Measurements from ENCODE around the gene ENDOG. TPM values are rescaled to one million over a fixed set of nuclear protein-coding genes. Genes with fewer than 3 reads are reported as not detected.
"Not testable (repeated sequence)": the region's sequence is repeated elsewhere in the genome, so short reads cannot be mapped to it uniquely, and the experiment has no call there.

ENDOG gene
- total RNA-seq, 2 experiments from 2014 or later: 23.9 to 24.7 TPM

GRCh38 chr9:128835246-128836210 lies 17.2 kb downstream of the ENDOG start:
- peaks cover 4% of the 10 kb centered on the region for H3K36me3 Mint-ChIP-seq (ENCODE audit: low read depth)
- no peak for ATAC-seq
- ChIA-PET CTCF (interaction anchor here (0.6 to 1.1 kb wide), 2 partner anchors 17 to 93 kb away, joined by 3 read pairs; partner anchors contain the start of gene ENDOG), POLR2A (no interaction called here)
- no peaks in the 10 kb centered on the region for H3K9me3 Mint-ChIP-seq (ENCODE audit: insufficient read depth)
- no peak for DNase-seq
- no peaks in the 10 kb centered on the region for H3K4me1 Mint-ChIP-seq (ENCODE audit: low read depth)
- no peak overlapping the region for H3K4me3 Mint-ChIP-seq
- no peak overlapping the region for H3K27ac Mint-ChIP-seq
- H3K27me3 Mint-ChIP-seq (ENCODE audit: low read depth): no peaks in the 10 kb centered on the region

GRCh38 chr9:128836509-128837145 lies 18.3 kb downstream of the ENDOG start:
- H3K4me1 Mint-ChIP-seq (ENCODE audit: low read depth): no peaks in the 10 kb centered on the region
- no peak for ATAC-seq

GRCh38 chr9:128838338-128838737 lies 20.0 kb downstream of the ENDOG start:
- Mint-ChIP-seq H3K4me1 (ENCODE audit: low read depth) (peaks cover 3% of the 10 kb centered on the region), H3K9me3 (ENCODE audit: insufficient read depth) (no peaks in the 10 kb centered on the region), H3K4me3 (no peak overlapping the region), H3K27me3 (ENCODE audit: low read depth) (no peaks in the 10 kb centered on the region), H3K36me3 (ENCODE audit: low read depth) (peaks cover 1% of the 10 kb centered on the region), H3K27ac (no peak overlapping the region)
- POLR2A ChIA-PET: no interaction called here
- ATAC-seq (no peak), DNase-seq (no peak)
- CTCF ChIA-PET: interaction anchor here (0.7 to 1.9 kb wide), 3 partner anchors 9 to 89 kb away, joined by 3 to 5 read pairs (median 3); partner anchors contain the start of genes ENDOG and SPOUT1

More at GRCh38 chr9:128836509-128837145, 18.3 kb downstream of the ENDOG start:
- peaks cover 4% of the 10 kb centered on the region for H3K36me3 Mint-ChIP-seq (ENCODE audit: low read depth)
- no peak overlapping the region for H3K4me3 Mint-ChIP-seq
- H3K27ac Mint-ChIP-seq: no peak overlapping the region
- ChIA-PET CTCF (no interaction called here), POLR2A (interaction anchor here (1.0 kb wide), 1 partner anchor 111 kb away, joined by 3 read pairs; the partner anchor contains the start of genes DOLK and NUP188)
- H3K27me3 Mint-ChIP-seq (ENCODE audit: low read depth): no peaks in the 10 kb centered on the region
- no peak for DNase-seq
- no peaks in the 10 kb centered on the region for H3K9me3 Mint-ChIP-seq (ENCODE audit: insufficient read depth)

GRCh38 chr9:128840524-128840923 lies 22.2 kb downstream of the ENDOG start:
- no peak for ATAC-seq
- no peak overlapping the region for H3K27ac Mint-ChIP-seq
- ChIA-PET CTCF (no interaction called here), POLR2A (no interaction called here)
- peaks cover 1% of the 10 kb centered on the region for H3K36me3 Mint-ChIP-seq (ENCODE audit: low read depth)
- H3K27me3 Mint-ChIP-seq (ENCODE audit: low read depth): no peaks in the 10 kb centered on the region
- peaks cover 3% of the 10 kb centered on the region for H3K4me1 Mint-ChIP-seq (ENCODE audit: low read depth)
- no peak overlapping the region for H3K4me3 Mint-ChIP-seq
- no peak for DNase-seq
- H3K9me3 Mint-ChIP-seq (ENCODE audit: insufficient read depth): no peaks in the 10 kb centered on the region

GRCh38 chr9:128841694-128842492 lies 23.6 kb downstream of the ENDOG start:
- Mint-ChIP-seq H3K27me3 (ENCODE audit: low read depth) (no peaks in the 10 kb centered on the region), H3K9me3 (ENCODE audit: insufficient read depth) (no peaks in the 10 kb centered on the region), H3K36me3 (ENCODE audit: low read depth) (peaks cover 1% of the 10 kb centered on the region), H3K4me1 (ENCODE audit: low read depth) (peaks cover 3% of the 10 kb centered on the region), H3K27ac (no peak overlapping the region), H3K4me3 (no peak overlapping the region)
- CTCF ChIA-PET: no interaction called here
- POLR2A ChIA-PET: no interaction called here
- ATAC-seq (no peak), DNase-seq (no peak)

- CTCF ChIA-PET: not testable (repeated sequence)
- POLR2A ChIA-PET: interaction anchor here (0.5 to 0.6 kb wide), 2 partner anchors 88 to 947 kb away, joined by 3 read pairs; no protein-coding TSS in a partner anchor
These were observed 24.9 kb downstream of the ENDOG start for GRCh38 chr9:128843171-128843570.

GRCh38 chr9:128845186-128845931 lies 27.1 kb downstream of the ENDOG start:
- POLR2A ChIA-PET: no interaction called here
- no peak overlapping the region for H3K4me3 Mint-ChIP-seq
- no peaks in the 10 kb centered on the region for H3K27me3 Mint-ChIP-seq (ENCODE audit: low read depth)
- peaks cover 3% of the 10 kb centered on the region for H3K4me1 Mint-ChIP-seq (ENCODE audit: low read depth)
- no peaks in the 10 kb centered on the region for H3K9me3 Mint-ChIP-seq (ENCODE audit: insufficient read depth)
- no peak overlapping the region for H3K27ac Mint-ChIP-seq
- H3K36me3 Mint-ChIP-seq (ENCODE audit: low read depth): peaks cover 5% of the 10 kb centered on the region
- DNase-seq: no peak
- CTCF ChIA-PET: interaction anchor here (0.7 to 1.9 kb wide), 4 partner anchors 17 to 83 kb away, joined by 3 to 5 read pairs (median 3); partner anchors contain the start of gene ENDOG
- ATAC-seq: no peak

More at GRCh38 chr9:128843171-128843570, 24.9 kb downstream of the ENDOG start:
- H3K9me3 Mint-ChIP-seq (ENCODE audit: insufficient read depth); DNase-seq; H3K4me1 Mint-ChIP-seq (ENCODE audit: low read depth); ATAC-seq; H3K4me3 Mint-ChIP-seq; H3K27me3 Mint-ChIP-seq (ENCODE audit: low read depth); H3K27ac Mint-ChIP-seq; H3K36me3 Mint-ChIP-seq (ENCODE audit: low read depth): not testable (repeated sequence)

- H3K4me3 Mint-ChIP-seq: no peak overlapping the region
- ChIA-PET CTCF (interaction anchor here (1.5 to 1.8 kb wide), 2 partner anchors 29 to 83 kb away, joined by 3 to 5 read pairs; partner anchors contain the start of gene ENDOG), POLR2A (no interaction called here)
- peaks cover 3% of the 10 kb centered on the region for H3K4me1 Mint-ChIP-seq (ENCODE audit: low read depth)
- no peak for ATAC-seq
- no peak for DNase-seq
- no peaks in the 10 kb centered on the region for H3K27me3 Mint-ChIP-seq (ENCODE audit: low read depth)
- H3K9me3 Mint-ChIP-seq (ENCODE audit: insufficient read depth): peaks cover 9% of the 10 kb centered on the region
- H3K27ac Mint-ChIP-seq: no peak overlapping the region
- peaks cover 17% of the 10 kb centered on the region for H3K36me3 Mint-ChIP-seq (ENCODE audit: low read depth)
These were observed 28.4 kb downstream of the ENDOG start for GRCh38 chr9:128846680-128847030.

- Mint-ChIP-seq H3K4me1 (ENCODE audit: low read depth) (no peaks in the 10 kb centered on the region), H3K27me3 (ENCODE audit: low read depth) (no peaks in the 10 kb centered on the region), H3K9me3 (ENCODE audit: insufficient read depth) (peaks cover 9% of the 10 kb centered on the region), H3K4me3 (no peak overlapping the region), H3K36me3 (ENCODE audit: low read depth) (peaks cover 17% of the 10 kb centered on the region), H3K27ac (no peak overlapping the region)
- POLR2A ChIA-PET: no interaction called here
- DNase-seq (no peak), ATAC-seq (no peak)
- CTCF ChIA-PET: interaction anchor here (1.5 to 1.8 kb wide), 2 partner anchors 30 to 82 kb away, joined by 3 to 5 read pairs; partner anchors contain the start of gene ENDOG
These were observed 29.5 kb downstream of the ENDOG start for GRCh38 chr9:128847803-128848202.

GRCh38 chr9:128851024-128851423 lies 32.7 kb downstream of the ENDOG start:
- DNase-seq; H3K27me3 Mint-ChIP-seq (ENCODE audit: low read depth); POLR2A ChIA-PET; H3K27ac Mint-ChIP-seq; H3K4me1 Mint-ChIP-seq (ENCODE audit: low read depth); ATAC-seq; H3K4me3 Mint-ChIP-seq; H3K9me3 Mint-ChIP-seq (ENCODE audit: insufficient read depth): not testable (repeated sequence)
- H3K36me3 Mint-ChIP-seq (ENCODE audit: low read depth): peaks cover 15% of the 10 kb centered on the region
- CTCF ChIA-PET: interaction anchor here (2.5 kb wide), 1 partner anchor 74 kb away, joined by 14 read pairs; no protein-coding TSS in a partner anchor
